Measurements from ENCODE around the gene LELP1. TPM values are rescaled to one million over a fixed set of nuclear protein-coding genes. Genes with fewer than 3 reads are reported as not detected.
"Not testable (repeated sequence)": the region's sequence is repeated elsewhere in the genome, so short reads cannot be mapped to it uniquely, and the experiment has no call there.

The LELP1 gene
- polyA plus RNA-seq (ENCODE audit: insufficient read length in 4 of 4): not detected

GRCh38 chr1:153203130-153203529 lies at the start of gene LELP1:
TSS of gene LELP1 (plus strand) at chr1:153203430. CDS start at chr1:153204708, 1,278 bp downstream.
- DNase-seq (ENCODE audit: low read depth in 4 of 4, low spot score in 3 of 4): no peak

DNA sequence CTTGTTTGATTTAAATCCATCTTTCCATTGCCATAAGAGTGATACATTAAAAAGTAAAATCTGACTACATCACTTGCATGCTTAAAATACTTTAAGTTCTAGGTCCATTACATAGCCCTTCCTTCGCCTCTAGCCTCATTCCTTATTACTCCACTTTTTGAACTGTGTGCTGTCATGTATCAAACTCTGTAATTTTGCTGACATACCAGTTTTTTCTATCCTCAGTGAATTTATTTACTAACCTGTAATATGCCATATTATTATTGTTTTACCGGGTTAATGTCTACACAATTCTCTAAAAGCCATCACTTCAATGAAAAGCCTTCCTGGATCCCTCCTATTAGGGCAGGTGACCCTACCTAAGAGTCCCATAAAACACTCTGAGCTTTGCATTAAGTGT lies 47.7 kb upstream of the LELP1 start:
- DNase-seq (ENCODE audit: low read depth in 4 of 4, low spot score in 3 of 4): no peak

DNA sequence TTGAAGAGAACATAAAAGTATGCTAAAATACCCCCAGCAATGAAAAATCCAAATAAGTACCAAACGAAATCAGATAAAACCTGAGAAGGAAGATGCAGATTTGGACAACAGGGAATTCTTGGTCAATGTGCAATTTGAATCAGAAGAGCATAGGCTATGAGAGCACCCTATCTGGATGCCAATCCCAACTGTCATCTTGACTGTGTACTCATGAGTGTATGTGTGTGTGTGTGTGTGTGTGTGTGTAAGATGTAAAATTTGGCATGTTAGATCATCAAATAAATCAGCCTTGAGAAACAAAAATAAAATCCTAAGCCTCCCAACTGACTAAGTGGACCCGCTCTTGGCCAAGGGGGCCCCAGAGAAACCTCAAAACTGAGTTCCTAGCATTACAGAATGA lies 34.5 kb upstream of the LELP1 start:
- DNase-seq (ENCODE audit: low read depth in 4 of 4, low spot score in 3 of 4): no peak

GRCh38 chr1:153174624-153175023 lies 28.6 kb upstream of the LELP1 start:
- no peak for DNase-seq (ENCODE audit: low read depth in 4 of 4, low spot score in 3 of 4)

DNA sequence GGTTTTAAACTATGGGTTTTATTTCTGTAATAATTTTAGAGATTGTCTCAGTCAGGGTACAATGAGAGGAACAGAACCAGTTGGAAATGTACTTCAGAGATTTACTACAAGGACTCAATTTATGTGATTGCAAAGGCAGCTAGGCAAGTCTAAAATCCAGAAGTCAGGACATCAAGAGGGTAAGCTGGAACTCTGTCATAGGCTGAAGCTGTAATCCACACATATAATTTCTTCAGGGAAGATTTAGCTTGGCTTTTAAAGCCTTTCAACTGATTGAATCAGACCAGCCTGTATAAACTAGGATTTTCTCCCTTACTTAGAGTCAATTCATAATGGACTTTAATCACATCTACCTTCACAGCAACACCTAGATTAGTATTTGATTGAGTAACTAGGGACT lies 24.3 kb upstream of the LELP1 start:
- DNase-seq (ENCODE audit: low read depth in 4 of 4, low spot score in 3 of 4): no peak

DNA sequence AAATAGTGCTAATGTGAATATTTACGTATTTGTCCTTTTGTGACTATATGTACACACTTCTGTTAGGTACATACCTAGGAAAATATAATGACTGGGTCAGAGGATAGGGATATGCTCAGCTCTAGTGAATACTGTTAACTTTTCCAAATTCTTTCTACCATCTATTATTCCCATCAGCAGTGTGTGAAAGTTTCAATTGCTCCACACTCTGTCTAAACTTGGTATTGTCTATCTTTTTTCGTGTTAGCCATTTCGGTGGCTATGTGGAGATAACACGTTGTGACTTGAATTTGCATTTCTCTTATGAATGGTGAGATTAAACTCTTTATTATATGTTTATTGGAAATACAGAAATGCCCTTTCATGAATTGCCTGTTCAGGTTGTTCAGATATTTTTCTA lies 22.7 kb upstream of the LELP1 start:
- no peak for DNase-seq (ENCODE audit: low read depth in 4 of 4, low spot score in 3 of 4)

DNA sequence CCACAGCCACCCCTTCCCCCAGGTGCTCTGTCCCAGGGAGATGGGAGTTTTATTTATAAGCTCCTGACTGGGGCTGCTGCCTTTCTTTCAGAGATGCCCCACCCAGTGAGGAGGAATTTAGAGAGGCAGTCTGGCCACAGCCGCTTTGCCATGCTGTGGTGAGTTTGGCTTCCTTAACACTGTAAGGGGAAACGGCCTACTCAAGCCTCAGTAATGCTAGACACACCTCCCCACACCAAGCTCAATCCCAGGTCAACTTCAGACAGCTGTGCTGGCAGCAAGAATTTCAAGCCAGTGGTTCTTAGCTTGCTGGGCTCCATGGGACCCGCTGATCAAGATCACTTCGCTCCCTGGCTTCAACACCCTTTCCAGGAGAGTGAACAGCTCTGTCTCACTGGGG lies 14.9 kb upstream of the LELP1 start:
- DNase-seq (ENCODE audit: low read depth in 4 of 4, low spot score in 3 of 4): not testable (repeated sequence)

- DNase-seq (ENCODE audit: low read depth in 4 of 4, low spot score in 3 of 4): no peak
Observed at GRCh38 chr1:153190373-153190772, 12.9 kb upstream of the LELP1 start.

- DNase-seq (ENCODE audit: low read depth in 4 of 4, low spot score in 3 of 4): peak in 1 of 4 donors; percentile 10
Observed at GRCh38 chr1:153192697-153193096, 10.5 kb upstream of the LELP1 start.

GRCh38 chr1:153194331-153195050 lies 8.7 kb upstream of the LELP1 start:
- no peak for DNase-seq (ENCODE audit: low read depth in 4 of 4, low spot score in 3 of 4)

DNA sequence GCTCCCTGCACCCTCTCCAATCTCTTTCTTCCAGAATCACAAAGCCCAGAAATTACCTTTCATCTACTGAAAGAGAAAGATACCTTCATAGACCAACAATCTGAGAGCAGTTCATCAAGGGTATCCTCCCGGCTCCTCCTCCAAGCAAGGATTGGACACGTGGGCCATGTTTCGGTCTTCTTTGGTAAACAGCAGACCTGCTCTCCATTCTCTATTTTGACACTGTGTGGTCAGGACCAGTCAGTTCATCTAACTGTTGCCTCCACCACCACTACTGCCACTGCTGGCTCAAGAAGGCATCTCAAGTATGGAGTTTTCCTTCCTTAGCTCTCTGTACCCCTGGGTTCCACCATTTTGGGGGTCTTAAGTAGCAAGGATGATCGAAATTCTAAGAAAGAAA lies 8.0 kb upstream of the LELP1 start:
- no peak for DNase-seq (ENCODE audit: low read depth in 4 of 4, low spot score in 3 of 4)

DNA sequence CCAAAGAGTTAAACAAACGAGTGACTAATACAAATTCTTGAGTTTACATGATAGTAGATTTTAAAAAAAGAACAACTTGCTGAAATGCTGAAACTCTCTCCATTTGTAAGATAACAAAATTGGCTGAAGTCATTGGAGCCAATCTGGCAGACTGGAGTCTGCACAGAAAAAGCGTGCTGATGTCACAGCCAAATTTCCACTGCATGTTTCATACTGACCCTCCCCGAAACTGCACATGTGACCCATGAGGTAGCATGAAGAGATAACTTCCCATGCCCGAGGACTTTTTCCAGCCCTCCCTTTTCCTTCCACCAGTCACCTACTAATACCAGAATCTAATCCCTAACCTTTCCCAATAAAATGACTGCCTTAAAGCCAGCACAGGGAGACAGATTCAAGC lies 1.2 kb upstream of the LELP1 start:
- DNase-seq (ENCODE audit: low read depth in 4 of 4, low spot score in 3 of 4): no peak

DNA sequence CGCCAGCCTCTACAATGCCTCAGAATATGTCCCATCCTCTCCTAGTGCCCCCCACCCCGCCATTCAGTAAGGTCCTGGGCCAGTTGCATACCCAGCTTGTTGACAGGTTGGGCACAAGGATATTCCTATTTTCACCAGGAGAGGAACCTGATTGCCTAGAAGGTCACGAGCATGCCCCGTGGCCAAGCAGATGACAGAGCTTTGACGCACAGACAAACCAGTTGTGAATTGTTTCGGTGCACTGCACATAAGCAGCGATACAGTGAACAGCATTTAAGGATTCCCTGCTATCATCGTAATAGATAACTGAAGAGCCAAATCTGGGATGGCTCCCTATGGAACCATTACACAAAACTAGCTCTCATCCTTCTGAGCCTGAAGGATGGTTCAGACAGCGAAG lies 3.4 kb downstream of the LELP1 start:
- no peak for DNase-seq (ENCODE audit: low read depth in 4 of 4, low spot score in 3 of 4)

DNA sequence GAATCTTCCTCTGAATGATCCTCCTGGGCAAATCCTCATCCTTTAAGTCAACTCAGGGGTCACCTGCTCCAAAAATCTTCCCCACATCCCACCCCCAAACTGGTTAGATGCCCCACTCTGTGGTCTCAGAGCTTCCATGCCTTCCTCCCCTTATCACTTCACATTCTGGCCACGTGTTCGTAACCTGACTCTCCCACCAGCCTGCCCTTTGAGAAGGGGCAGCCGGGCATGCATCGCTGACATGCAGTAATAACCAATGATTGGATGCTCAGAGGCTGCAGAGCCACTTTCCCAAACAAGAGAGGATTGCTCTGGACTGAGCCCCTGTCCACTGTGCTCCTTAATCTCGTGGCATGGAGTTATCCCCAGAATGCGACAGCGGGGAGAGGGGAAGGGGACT lies 7.0 kb downstream of the LELP1 start:
- no peak for DNase-seq (ENCODE audit: low read depth in 4 of 4, low spot score in 3 of 4)

- no peak for DNase-seq (ENCODE audit: low read depth in 4 of 4, low spot score in 3 of 4)
Observed at GRCh38 chr1:153212201-153212600, 9.0 kb downstream of the LELP1 start.

DNA sequence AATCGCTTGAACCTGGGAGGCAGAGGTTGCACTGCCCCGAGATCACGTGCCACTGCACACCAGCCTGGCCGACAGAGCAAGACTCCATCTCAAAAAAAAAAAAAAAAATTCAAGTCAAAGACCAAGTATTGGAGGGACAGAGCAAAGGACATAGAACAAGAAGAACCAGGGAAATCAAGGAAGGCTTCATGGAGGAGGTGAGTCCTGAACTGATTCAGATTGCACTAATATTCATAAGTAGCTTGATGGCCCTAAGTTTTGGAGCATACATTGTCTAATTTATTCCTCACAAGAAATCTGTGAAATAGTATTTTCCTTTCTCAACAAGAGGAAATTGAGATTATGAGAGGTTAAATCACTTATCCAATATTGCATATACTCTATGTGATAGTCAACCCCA lies 10.3 kb downstream of the LELP1 start:
- DNase-seq (ENCODE audit: low read depth in 4 of 4, low spot score in 3 of 4): no peak

DNA sequence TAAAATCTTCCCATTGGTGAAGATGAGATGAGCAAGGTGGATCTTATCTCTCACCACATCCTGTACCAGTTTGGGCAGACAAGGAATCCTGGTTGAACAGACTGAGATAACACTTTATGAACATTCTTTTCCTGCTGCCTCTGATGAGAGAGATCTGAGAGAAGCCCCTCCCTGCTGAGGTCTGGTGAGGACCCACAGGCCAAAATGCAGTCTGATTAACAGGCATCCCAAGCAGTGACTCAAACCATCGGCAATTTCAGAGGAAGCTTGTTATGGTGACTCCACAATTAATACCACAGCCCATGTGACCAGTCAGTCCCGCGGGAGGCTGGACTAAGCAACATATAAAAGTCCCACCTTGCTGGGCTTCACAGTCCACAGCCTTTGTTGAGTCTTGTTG lies 14.0 kb downstream of the LELP1 start, which contains the start of gene PRR9:
Gene PRR9 (plus strand): TSS at position 373 of the 400 bp plus-strand sequence. CDS start 561 bp downstream, outside the sequence.
- DNase-seq (ENCODE audit: low read depth in 4 of 4, low spot score in 3 of 4): no peak

DNA sequence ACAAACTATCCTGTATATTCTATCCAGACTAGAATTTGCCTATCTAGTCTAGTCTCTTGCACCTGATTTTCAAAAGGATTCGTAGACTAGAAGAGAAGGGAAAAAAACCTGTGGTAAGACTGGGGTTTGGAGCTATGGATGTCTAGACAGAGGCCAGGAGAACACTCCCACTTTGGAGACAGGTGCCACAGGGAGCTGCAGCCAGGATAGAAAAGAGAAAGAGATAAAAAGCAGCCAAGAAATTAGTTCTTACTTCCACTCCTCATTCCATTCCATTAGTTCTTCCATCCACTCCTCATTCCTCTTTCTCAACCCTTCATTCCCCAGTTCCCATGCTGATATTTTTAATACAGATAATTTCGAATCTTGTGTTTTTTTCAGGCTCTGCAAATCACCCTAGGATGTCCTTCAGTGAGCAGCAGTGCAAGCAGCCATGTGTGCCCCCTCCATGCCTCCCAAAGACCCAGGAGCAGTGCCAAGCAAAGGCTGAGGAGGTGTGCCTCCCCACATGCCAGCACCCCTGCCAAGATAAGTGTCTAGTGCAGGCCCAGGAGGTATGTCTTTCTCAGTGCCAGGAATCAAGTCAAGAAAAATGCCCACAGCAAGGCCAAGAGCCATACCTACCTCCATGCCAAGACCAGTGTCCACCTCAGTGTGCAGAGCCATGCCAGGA lies 14.7 kb downstream of the LELP1 start:
- no peak for DNase-seq (ENCODE audit: low read depth in 4 of 4, low spot score in 3 of 4)

DNA sequence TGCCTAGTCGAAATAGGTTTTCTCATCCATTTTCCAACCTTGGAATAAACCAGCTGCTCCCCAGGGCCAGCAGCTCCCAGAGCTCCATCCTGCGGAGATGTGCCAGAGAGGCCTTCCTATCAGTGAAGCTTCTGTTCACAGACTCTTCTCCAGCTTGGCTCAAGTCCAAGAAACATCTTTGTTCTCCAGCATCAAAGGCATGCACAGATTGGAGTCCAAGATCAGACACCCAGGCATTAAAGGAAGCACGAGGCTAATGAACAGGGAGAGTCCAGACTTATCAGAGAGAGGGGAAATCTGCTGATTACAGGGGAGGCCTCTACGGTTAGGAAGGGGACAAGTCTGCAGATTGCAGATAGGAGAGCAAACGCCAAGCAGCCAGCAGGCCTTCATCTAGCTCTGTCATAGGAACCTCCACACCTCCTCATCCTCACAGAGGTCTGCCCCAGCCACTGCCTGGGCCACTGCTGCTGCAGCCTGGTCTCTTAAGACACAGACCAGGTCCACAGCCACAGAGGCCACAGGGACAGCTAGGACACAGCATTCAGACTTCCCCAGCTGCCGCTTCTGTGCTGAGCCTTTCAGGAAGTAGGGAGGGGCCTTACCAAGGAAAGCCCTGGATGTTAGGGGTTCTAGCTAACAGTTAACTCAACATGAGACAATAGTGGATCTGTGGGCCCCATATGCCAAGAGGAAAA lies 17.5 kb downstream of the LELP1 start:
- DNase-seq (ENCODE audit: low read depth in 4 of 4, low spot score in 3 of 4): no peak

- peak; percentile 14 to 25 (median 17) for DNase-seq (ENCODE audit: low read depth in 4 of 4, low spot score in 3 of 4)
Observed at GRCh38 chr1:153223040-153223891, 20.0 kb downstream of the LELP1 start.

DNA sequence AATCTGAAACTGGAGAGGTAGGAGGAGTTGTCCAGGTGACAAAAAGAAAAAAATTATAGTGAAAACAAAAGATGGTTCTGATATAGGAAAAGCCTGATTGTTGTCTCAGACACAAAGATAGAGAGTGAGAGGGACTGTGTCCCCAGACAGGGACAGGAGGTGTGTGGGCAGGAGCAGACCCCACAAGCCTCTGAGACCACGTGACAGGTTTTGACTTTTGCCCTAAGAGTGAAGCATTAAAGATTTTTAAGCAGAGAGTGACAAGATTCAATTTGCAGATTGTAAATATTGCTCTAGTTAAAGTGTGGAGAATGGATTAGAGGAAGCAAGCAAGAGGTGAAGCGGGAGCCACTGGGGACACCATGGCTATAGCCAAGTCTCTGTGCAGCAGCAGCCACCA lies 24.6 kb downstream of the LELP1 start:
- no peak for DNase-seq (ENCODE audit: low read depth in 4 of 4, low spot score in 3 of 4)
